Measurements from ENCODE around the gene KPNA2. TPM values are rescaled to one million over a fixed set of nuclear protein-coding genes. Genes with fewer than 3 reads are reported as not detected.
"Not testable (repeated sequence)": the region's sequence is repeated elsewhere in the genome, so short reads cannot be mapped to it uniquely, and the experiment has no call there.

Gene KPNA2
- total RNA-seq, 2 experiments from 2014 or later = 64.4 to 65.9 TPM

DNA sequence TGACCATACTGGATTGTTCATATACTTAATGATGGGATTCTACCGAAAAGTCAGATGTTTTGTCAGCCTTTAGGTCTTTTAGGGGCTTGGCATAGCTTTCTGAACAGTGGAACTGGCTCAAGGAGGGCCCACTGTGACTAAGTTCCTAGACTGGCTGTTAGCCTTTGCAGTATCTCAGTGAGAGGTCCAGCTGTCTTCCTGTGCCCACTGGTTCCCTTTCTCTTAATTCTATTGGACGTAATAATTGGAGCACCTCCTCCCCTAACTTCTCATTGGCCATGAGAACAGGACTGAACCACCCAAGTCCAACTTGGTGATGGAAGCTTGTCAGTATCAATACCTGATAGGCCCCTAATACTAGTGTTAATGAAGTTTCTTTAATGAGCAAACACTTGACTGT lies 13.5 kb downstream of the KPNA2 start:
- H3K27me3 ChIP-seq (ENCODE audit: control insufficient read depth in 1 of 2, insufficient read depth in 2 of 2, low read length in 2 of 2) = no peaks in the 10 kb centered on the region
- no peak overlapping the region for H3K27ac Mint-ChIP-seq
- peaks cover 30% of the 10 kb centered on the region for H3K36me3 Mint-ChIP-seq (ENCODE audit: low read depth)
- H3K4me3 ChIP-seq (ENCODE audit: low read length) = no peak overlapping the region
- ATAC-seq (ENCODE audit: poor library complexity) = no peak
- H3K27me3 Mint-ChIP-seq = no peaks in the 10 kb centered on the region
- no peak overlapping the region for H3K27ac ChIP-seq (ENCODE audit: low read depth in 1 of 2, low read length in 2 of 2)
- peaks cover 23% of the 10 kb centered on the region for H3K36me3 ChIP-seq (ENCODE audit: insufficient read depth, low read length)
- no peaks in the 10 kb centered on the region for H3K4me1 Mint-ChIP-seq (ENCODE audit: low read depth)
- TF ChIP-seq CTCF (IDR thresholded peaks at IDR 0.05) = no peak
- no peaks in the 10 kb centered on the region for H3K4me1 ChIP-seq (ENCODE audit: insufficient read depth, low read length)
- H3K4me3 Mint-ChIP-seq = no peak overlapping the region
- intact Hi-C loops (cut with DNase I, micrococcal nuclease) = no loop called here
- no peak for DNase-seq
- no peaks in the 10 kb centered on the region for H3K9me3 ChIP-seq (ENCODE audit: control insufficient read depth in 1 of 2, insufficient read depth in 1 of 2, low read length in 2 of 2)
- no peaks in the 10 kb centered on the region for H3K9me3 Mint-ChIP-seq
- ChIA-PET POLR2A (no interaction called here), CTCF (no interaction called here)

GRCh38 chr17:68049812-68050437 lies 14.4 kb downstream of the KPNA2 start:
- H3K27me3 ChIP-seq (ENCODE audit: control insufficient read depth in 1 of 2, insufficient read depth in 2 of 2, low read length in 2 of 2); CTCF ChIA-PET; H3K4me1 Mint-ChIP-seq (ENCODE audit: low read depth); DNase-seq; H3K9me3 Mint-ChIP-seq; H3K4me3 ChIP-seq (ENCODE audit: low read length); H3K4me1 ChIP-seq (ENCODE audit: insufficient read depth, low read length); POLR2A ChIA-PET; ATAC-seq (ENCODE audit: poor library complexity); H3K27ac Mint-ChIP-seq; H3K27me3 Mint-ChIP-seq; H3K4me3 Mint-ChIP-seq; H3K9me3 ChIP-seq (ENCODE audit: control insufficient read depth in 1 of 2, insufficient read depth in 1 of 2, low read length in 2 of 2); H3K27ac ChIP-seq (ENCODE audit: low read depth in 1 of 2, low read length in 2 of 2): not testable (repeated sequence)
- H3K36me3 ChIP-seq (ENCODE audit: insufficient read depth, low read length) = peaks cover 14% of the 10 kb centered on the region
- intact Hi-C loops (cut with DNase I, micrococcal nuclease) = loop anchor here in 1 of 2 experiments (10.0 kb wide), 1 partner anchor 125 kb away; no protein-coding TSS in a partner anchor
- H3K36me3 Mint-ChIP-seq (ENCODE audit: low read depth) = peaks cover 20% of the 10 kb centered on the region

- H3K36me3 Mint-ChIP-seq (ENCODE audit: low read depth); H3K4me1 Mint-ChIP-seq (ENCODE audit: low read depth); H3K4me3 Mint-ChIP-seq; POLR2A ChIA-PET; CTCF ChIA-PET; H3K4me1 ChIP-seq (ENCODE audit: insufficient read depth, low read length); H3K9me3 Mint-ChIP-seq; H3K9me3 ChIP-seq (ENCODE audit: control insufficient read depth in 1 of 2, insufficient read depth in 1 of 2, low read length in 2 of 2); H3K36me3 ChIP-seq (ENCODE audit: insufficient read depth, low read length); H3K27me3 Mint-ChIP-seq; H3K27me3 ChIP-seq (ENCODE audit: control insufficient read depth in 1 of 2, insufficient read depth in 2 of 2, low read length in 2 of 2); ATAC-seq (ENCODE audit: poor library complexity); H3K27ac Mint-ChIP-seq; DNase-seq; H3K4me3 ChIP-seq (ENCODE audit: low read length); H3K27ac ChIP-seq (ENCODE audit: low read depth in 1 of 2, low read length in 2 of 2): not testable (repeated sequence)
- intact Hi-C loops (cut with DNase I, micrococcal nuclease) = loop anchor here in 1 of 2 experiments (10.0 kb wide), 1 partner anchor 123 kb away; no protein-coding TSS in a partner anchor
These were observed 16.1 kb downstream of the KPNA2 start for GRCh38 chr17:68051321-68052312.

GRCh38 chr17:68052810-68053209 lies 17.3 kb downstream of the KPNA2 start:
- POLR2A ChIA-PET = no interaction called here
- no peaks in the 10 kb centered on the region for H3K9me3 ChIP-seq (ENCODE audit: control insufficient read depth in 1 of 2, insufficient read depth in 1 of 2, low read length in 2 of 2)
- no peaks in the 10 kb centered on the region for H3K27me3 ChIP-seq (ENCODE audit: control insufficient read depth in 1 of 2, insufficient read depth in 2 of 2, low read length in 2 of 2)
- ATAC-seq (ENCODE audit: poor library complexity) (no peak), DNase-seq (no peak)
- H3K4me1 ChIP-seq (ENCODE audit: insufficient read depth, low read length) = no peaks in the 10 kb centered on the region
- intact Hi-C loops (cut with DNase I, micrococcal nuclease) = loop anchor here in 1 of 2 experiments (10.0 kb wide), 1 partner anchor 122 kb away; no protein-coding TSS in a partner anchor
- no peaks in the 10 kb centered on the region for H3K36me3 ChIP-seq (ENCODE audit: insufficient read depth, low read length)
- no peaks in the 10 kb centered on the region for H3K27me3 Mint-ChIP-seq
- H3K36me3 Mint-ChIP-seq (ENCODE audit: low read depth) = no peaks in the 10 kb centered on the region
- TF ChIP-seq CTCF (IDR thresholded peaks at IDR 0.05) = no peak
- H3K27ac ChIP-seq (ENCODE audit: low read depth in 1 of 2, low read length in 2 of 2) = no peak overlapping the region
- CTCF ChIA-PET = no interaction called here
- no peak overlapping the region for H3K27ac Mint-ChIP-seq
- no peaks in the 10 kb centered on the region for H3K9me3 Mint-ChIP-seq
- peaks cover 7% of the 10 kb centered on the region for H3K4me1 Mint-ChIP-seq (ENCODE audit: low read depth)
- no peak overlapping the region for H3K4me3 ChIP-seq (ENCODE audit: low read length)
- no peak overlapping the region for H3K4me3 Mint-ChIP-seq

All from CD4-positive, alpha-beta T cell (primary cell).